ENCODE measurements around the gene VARS2. TPM values are rescaled to one million over a fixed set of nuclear protein-coding genes. Genes with fewer than 3 reads are reported as not detected.

Gene VARS2
- total and polyA plus RNA-seq, 7 experiments from 2014 or later = 17.1 to 47.3 (median 22.7) TPM

Small RNA genes within 50 kb of the gene (microRNA-seq; reads per million reads assigned to microRNA genes)
- not detected for gene MIR4640 (ENCODE audit: borderline microRNAs expressed)

Other genes with a start within 250 kb of the VARS2 start
- gene DHX16, start 241.2 kb upstream of the VARS2 start, total RNA-seq = 10 to 100 TPM; 25.9 to 51.5 (median 46.7) TPM
- gene DHX16, start 241.2 kb upstream of the VARS2 start, polyA plus RNA-seq = 10 to 100 TPM; 14.9 to 38.3 TPM
- 100 to 1,000 TPM in 2 of 5 experiments, 10 to 100 TPM in 3; 60.9 to 262 (median 95.3) TPM for gene PPP1R18, start 227.6 kb upstream of the VARS2 start, total RNA-seq
- 10 to 100 TPM; 70.3 to 90.5 TPM for gene PPP1R18, start 227.6 kb upstream of the VARS2 start, polyA plus RNA-seq
- 10 to 100 TPM in 1 of 5 experiments, 1 to 10 TPM in 4; 2.3 to 29.4 (median 3.1) TPM for gene NRM, start 223.3 kb upstream of the VARS2 start, total RNA-seq
- gene NRM, start 223.3 kb upstream of the VARS2 start, polyA plus RNA-seq = 1 to 10 TPM; 7.2 to 7.6 TPM
- 10 to 100 TPM; 40.3 to 78.9 (median 62.0) TPM for gene MDC1, start 197.0 kb upstream of the VARS2 start, total RNA-seq
- 10 to 100 TPM in 1 of 2 donors, 1 to 10 TPM in 1; 4.5 to 11.0 TPM for gene MDC1, start 197.0 kb upstream of the VARS2 start, polyA plus RNA-seq
- gene TUBB, start 193.9 kb upstream of the VARS2 start, total RNA-seq = 100 to 1,000 TPM in 4 of 5 experiments, 10 to 100 TPM in 1; 86.7 to 930 (median 242) TPM
- 100 to 1,000 TPM; 107 to 151 TPM for gene TUBB, start 193.9 kb upstream of the VARS2 start, polyA plus RNA-seq
- gene FLOT1, start 171.6 kb upstream of the VARS2 start, total RNA-seq = 100 to 1,000 TPM in 1 of 5 experiments, 10 to 100 TPM in 4; 59.4 to 204 (median 81.3) TPM
- 100 to 1,000 TPM; 107 to 132 TPM for gene FLOT1, start 171.6 kb upstream of the VARS2 start, polyA plus RNA-seq
- 10 to 100 TPM; 10.8 to 69.9 (median 26.7) TPM for gene IER3, start 169.7 kb upstream of the VARS2 start, total RNA-seq
- gene IER3, start 169.7 kb upstream of the VARS2 start, polyA plus RNA-seq = 1 to 10 TPM; 2.2 to 2.8 TPM
- 10 to 100 TPM; 13.7 to 23.8 (median 18.6) TPM for gene DDR1, start 29.7 kb upstream of the VARS2 start, total RNA-seq
- gene DDR1, start 29.7 kb upstream of the VARS2 start, polyA plus RNA-seq = 1 to 10 TPM; 1.8 to 8.6 TPM
- 10 to 100 TPM; 18.8 to 42.3 (median 32.2) TPM for gene GTF2H4, start 6.0 kb upstream of the VARS2 start, total RNA-seq
- 10 to 100 TPM in 1 of 2 donors, 1 to 10 TPM in 1; 8.0 to 12.1 TPM for gene GTF2H4, start 6.0 kb upstream of the VARS2 start, polyA plus RNA-seq
- gene SFTA2, start 17.9 kb downstream of the VARS2 start, total RNA-seq = not detected
- gene SFTA2, start 17.9 kb downstream of the VARS2 start, polyA plus RNA-seq = under 1 TPM in 1 of 2 donors, not detected in 1; 0.34 TPM
- not detected for gene MUCL3, start 26.7 kb downstream of the VARS2 start, total RNA-seq
- not detected for gene MUCL3, start 26.7 kb downstream of the VARS2 start, polyA plus RNA-seq
- not detected for gene MUC21, start 69.5 kb downstream of the VARS2 start, total RNA-seq
- gene MUC21, start 69.5 kb downstream of the VARS2 start, polyA plus RNA-seq = not detected
- not detected for gene MUC22, start 96.2 kb downstream of the VARS2 start, total RNA-seq
- not detected for gene MUC22, start 96.2 kb downstream of the VARS2 start, polyA plus RNA-seq
- not detected for gene C6orf15, start 198.3 kb downstream of the VARS2 start, total RNA-seq
- not detected for gene C6orf15, start 198.3 kb downstream of the VARS2 start, polyA plus RNA-seq
- gene PSORS1C1, start 200.6 kb downstream of the VARS2 start, total RNA-seq = not detected
- gene PSORS1C1, start 200.6 kb downstream of the VARS2 start, polyA plus RNA-seq = not detected
- not detected for gene CDSN, start 206.2 kb downstream of the VARS2 start, total RNA-seq
- gene CDSN, start 206.2 kb downstream of the VARS2 start, polyA plus RNA-seq = not detected
- gene PSORS1C2, start 224.8 kb downstream of the VARS2 start, total RNA-seq = not detected
- not detected for gene PSORS1C2, start 224.8 kb downstream of the VARS2 start, polyA plus RNA-seq
- 10 to 100 TPM; 20.1 to 46.4 (median 35.5) TPM for gene CCHCR1, start 243.6 kb downstream of the VARS2 start, total RNA-seq
- gene CCHCR1, start 243.6 kb downstream of the VARS2 start, polyA plus RNA-seq = 10 to 100 TPM in 1 of 2 donors, 1 to 10 TPM in 1; 6.9 to 11.1 TPM
- 10 to 100 TPM in 1 of 5 experiments, 1 to 10 TPM in 4; 4.3 to 78.9 (median 9.4) TPM for gene TCF19, start 244.4 kb downstream of the VARS2 start, total RNA-seq
- 1 to 10 TPM; 9.4 to 9.7 TPM for gene TCF19, start 244.4 kb downstream of the VARS2 start, polyA plus RNA-seq

Data from naive thymus-derived CD4-positive, alpha-beta T cell (primary cell).